Lower leg skin (tissue), 4 donors: Measurements from ENCODE around the gene SPRR2B. TPM values are rescaled to one million over a fixed set of nuclear protein-coding genes. Genes with fewer than 3 reads are reported as not detected.

Source experiments
- DNase-seq, 2 donors: peaks; one replicate each; pipeline ENCODE4 v3.0.0-alpha.2; 2019; ENCODE audit warnings: low spot score in 2 of 2
- H3K4me3 ChIP-seq: fragments of 200-600 bp; sonication (generic); 2 replicates; pipeline ENCODE4 v1.5.1; 2017; ENCODE audit warnings: mild to moderate bottlenecking, low read depth; ENCODE audit not compliant: poor library complexity, severe bottlenecking
- CTCF ChIP-seq, 3 donors: fragments of 450-650 bp; IDR thresholded peaks; one replicate each; pipeline ENCODE4 v1.5.1; 2016; ENCODE audit warnings: antibody characterized with exemption in 3 of 3, mild to moderate bottlenecking in 3 of 3, moderate library complexity in 2 of 3
- POLR2A ChIP-seq, 2 donors: fragments of 450-650 bp; IDR thresholded peaks; one replicate each; pipeline ENCODE4 v1.6.1; 2016 to 2017; ENCODE audit warnings: antibody characterized with exemption in 2 of 2, mild to moderate bottlenecking in 1 of 2, moderate library complexity in 1 of 2
- WGBS, 2 donors: methylation state at CpG; one replicate each; pipeline ENCODE4 v1.1.5; 2018; 5-methylcytosine and 5-hydroxymethylcytosine counted together
- intact Hi-C: fragments of 100-400 bp; cut with DNase I; formaldehyde crosslinking; loops from one replicate; pipeline ENCODE4 v1.15.0; 2023; ENCODE audit warnings: low total_unique reads
- total RNA-seq, 4 donors: library from RNA; depleted of rRNA; stranded (reverse); fragments of >200 nt; gene quantifications; one replicate each; pipeline ENCODE4 v1.1.0, GENCODE V29; 2016

The SPRR2B gene
- total RNA-seq, 4 donors from 2014 or later: 1.7 to 13.6 TPM; not detected in 2

GRCh38 chr1:153049211-153049610, 22.2 kb downstream of the SPRR2B start:
- 83 to 92% methylated on average over 2 of the region's 2 CpGs for WGBS, 2 donors
- no peak for DNase-seq
- H3K4me3 ChIP-seq: no peak overlapping the region
- intact Hi-C loops: no loop called here
- TF ChIP-seq POLR2A (IDR thresholded peaks at IDR 0.05) (no peak), CTCF (IDR thresholded peaks at IDR 0.05) (no peak)

GRCh38 chr1:153040950-153041631, 30.3 kb downstream of the SPRR2B start, which contains the start of gene SPRR2D:
SPRR2D (minus strand) TSS chr1:153041120; CDS start chr1:153040346, 774 bp downstream.
- DNase-seq: no peak
- no peak for TF ChIP-seq POLR2A (IDR thresholded peaks at IDR 0.05)
- no peak for TF ChIP-seq CTCF (IDR thresholded peaks at IDR 0.05)
- intact Hi-C loops: no loop called here
- no peak within 1 kb of the TSS for H3K4me3 ChIP-seq
- WGBS, 2 donors: 53 to 67% methylated on average over 4 of the region's 4 CpGs

- no peak overlapping the region for H3K4me3 ChIP-seq
- TF ChIP-seq CTCF (IDR thresholded peaks at IDR 0.05) (no peak), POLR2A (IDR thresholded peaks at IDR 0.05) (no peak)
- 66 to 74% methylated on average over 1 of the region's 1 CpG for WGBS, 2 donors
- no peak for DNase-seq
- intact Hi-C loops: no loop called here
These were observed 36.2 kb downstream of the SPRR2B start for GRCh38 chr1:153035211-153035610.

- WGBS, 2 donors: 34 to 57% methylated on average over 3 of the region's 3 CpGs
- no peak for TF ChIP-seq CTCF (IDR thresholded peaks at IDR 0.05)
- no peak for TF ChIP-seq POLR2A (IDR thresholded peaks at IDR 0.05)
- DNase-seq: no peak
- no peak overlapping the region for H3K4me3 ChIP-seq
- intact Hi-C loops: no loop called here
These were observed 38.6 kb downstream of the SPRR2B start for GRCh38 chr1:153032677-153033308.

GRCh38 chr1:153032073-153032472, 39.3 kb downstream of the SPRR2B start:
- intact Hi-C loops: no loop called here

More at GRCh38 chr1:153032073-153032472, 39.3 kb downstream of the SPRR2B start:
- no peak for TF ChIP-seq CTCF (IDR thresholded peaks at IDR 0.05)
- no peak for TF ChIP-seq POLR2A (IDR thresholded peaks at IDR 0.05)
- H3K4me3 ChIP-seq: no peak overlapping the region
- no peak for DNase-seq
